SH-SY5Y (cell line): ENCODE data around the gene TMEM14A.

ENCODE experiments used
- GATA2 ChIP-seq: IDR thresholded peaks from 2 replicates; pipeline ENCODE4 v1.6.1; 2011; ENCODE audit warnings: mild to moderate bottlenecking, low read depth, low read length
- GATA3 ChIP-seq: IDR thresholded peaks from 2 replicates; pipeline ENCODE4 v1.6.1; 2011; ENCODE audit warnings: low read depth, mild to moderate bottlenecking, low read length, moderate library complexity

DNA sequence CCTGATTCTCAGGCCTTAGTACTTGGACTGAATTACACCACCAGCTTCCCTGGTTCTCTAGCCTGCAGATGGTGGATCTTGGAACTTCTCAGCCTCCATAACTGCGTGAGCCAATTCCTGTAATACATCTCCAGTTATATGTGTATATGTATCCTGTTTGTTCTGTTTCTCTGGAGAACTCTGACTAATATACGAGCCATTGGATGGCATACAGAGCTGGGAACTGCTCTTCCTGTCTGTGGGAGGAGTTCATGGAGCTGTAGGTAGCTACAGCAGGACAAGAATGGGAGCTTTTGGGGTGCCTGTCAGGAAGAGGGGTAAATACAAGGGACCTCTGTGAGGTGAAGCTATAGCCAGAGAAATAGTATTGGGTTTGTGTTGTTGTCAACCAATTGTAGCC lies 41.2 kb downstream of the TMEM14A start:
- TF ChIP-seq GATA3: no peak
- no peak for TF ChIP-seq GATA2
